Measurements from ENCODE around the gene S100A14. TPM values are rescaled to one million over a fixed set of nuclear protein-coding genes. Genes with fewer than 3 reads are reported as not detected.

S100A14 gene
- total and polyA plus RNA-seq, 7 donors = 0.22 to 0.48 (median 0.38) TPM; not detected in 3

DNA sequence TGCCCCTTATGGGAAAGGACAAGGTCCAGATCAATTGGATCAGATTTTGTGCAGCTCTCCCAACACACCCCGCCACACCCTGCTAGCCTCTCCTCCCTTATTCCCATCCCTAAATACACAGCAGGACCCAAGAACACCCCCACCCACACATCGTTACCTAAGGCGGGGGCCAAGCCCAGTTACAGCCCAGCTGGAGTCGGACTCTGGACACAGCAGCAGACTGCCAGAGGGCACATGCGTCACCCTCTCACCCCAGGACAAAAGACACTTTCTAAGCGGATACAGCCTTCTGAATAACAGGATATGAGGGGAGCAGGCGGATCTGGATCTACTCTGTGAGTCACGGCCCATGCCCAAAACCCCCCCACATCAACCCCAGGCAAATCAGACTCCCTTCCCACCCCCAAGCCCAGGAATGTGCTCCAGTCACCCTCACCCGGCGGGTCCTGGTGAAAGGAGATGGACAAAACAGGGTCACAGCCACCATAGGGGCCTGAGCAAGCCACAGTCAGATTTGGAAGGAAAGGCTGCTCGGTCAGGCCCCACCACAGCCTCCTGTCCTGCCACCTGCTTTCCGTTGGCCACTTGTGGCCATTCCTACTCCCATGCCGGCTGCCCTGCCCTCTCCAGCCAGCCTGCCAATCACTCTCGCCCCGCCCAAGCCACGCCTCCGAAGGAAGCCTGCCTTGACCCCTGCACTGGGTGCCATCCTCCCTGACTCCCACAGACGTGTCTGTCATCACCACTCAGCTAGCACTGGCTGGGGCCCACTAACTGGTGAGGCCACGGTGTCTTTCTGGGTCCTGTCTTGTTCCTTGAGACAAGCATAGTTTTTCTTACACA lies 7.2 kb downstream of the S100A14 start:
- Histone ChIP-seq H3K4me3 (peak overlapping the region; percentile 66), H3K27me3 (ENCODE audit: insufficient read depth in 3 of 3, low read length in 2 of 3) (no peaks in the 10 kb centered on the region), H3K27ac (peak overlapping the region; percentile 81), H3K4me1 (peaks cover 27% of the 10 kb centered on the region), H3K36me3 (ENCODE audit: insufficient read depth in 1 of 2, low read depth in 1 of 2) (peaks cover 0 to 29% of the 10 kb centered on the region in 2 donors), H3K9me3 (no peaks in the 10 kb centered on the region)
- ATAC-seq (peak; percentile 79 to 85 (median 82)), DNase-seq (peak; percentile 87 to 90)
- intact Hi-C loops (cut with DNase I) = no loop called here
- TF ChIP-seq, protein P1, sequence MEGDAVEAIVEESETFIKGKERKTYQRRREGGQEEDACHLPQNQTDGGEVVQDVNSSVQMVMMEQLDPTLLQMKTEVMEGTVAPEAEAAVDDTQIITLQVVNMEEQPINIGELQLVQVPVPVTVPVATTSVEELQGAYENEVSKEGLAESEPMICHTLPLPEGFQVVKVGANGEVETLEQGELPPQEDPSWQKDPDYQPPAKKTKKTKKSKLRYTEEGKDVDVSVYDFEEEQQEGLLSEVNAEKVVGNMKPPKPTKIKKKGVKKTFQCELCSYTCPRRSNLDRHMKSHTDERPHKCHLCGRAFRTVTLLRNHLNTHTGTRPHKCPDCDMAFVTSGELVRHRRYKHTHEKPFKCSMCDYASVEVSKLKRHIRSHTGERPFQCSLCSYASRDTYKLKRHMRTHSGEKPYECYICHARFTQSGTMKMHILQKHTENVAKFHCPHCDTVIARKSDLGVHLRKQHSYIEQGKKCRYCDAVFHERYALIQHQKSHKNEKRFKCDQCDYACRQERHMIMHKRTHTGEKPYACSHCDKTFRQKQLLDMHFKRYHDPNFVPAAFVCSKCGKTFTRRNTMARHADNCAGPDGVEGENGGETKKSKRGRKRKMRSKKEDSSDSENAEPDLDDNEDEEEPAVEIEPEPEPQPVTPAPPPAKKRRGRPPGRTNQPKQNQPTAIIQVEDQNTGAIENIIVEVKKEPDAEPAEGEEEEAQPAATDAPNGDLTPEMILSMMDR (IDR thresholded peaks at IDR 0.05) = no peak
- 30 to 48% (median 42%) methylated on average over 19 of the region's 19 CpGs for WGBS, 3 donors

DNA sequence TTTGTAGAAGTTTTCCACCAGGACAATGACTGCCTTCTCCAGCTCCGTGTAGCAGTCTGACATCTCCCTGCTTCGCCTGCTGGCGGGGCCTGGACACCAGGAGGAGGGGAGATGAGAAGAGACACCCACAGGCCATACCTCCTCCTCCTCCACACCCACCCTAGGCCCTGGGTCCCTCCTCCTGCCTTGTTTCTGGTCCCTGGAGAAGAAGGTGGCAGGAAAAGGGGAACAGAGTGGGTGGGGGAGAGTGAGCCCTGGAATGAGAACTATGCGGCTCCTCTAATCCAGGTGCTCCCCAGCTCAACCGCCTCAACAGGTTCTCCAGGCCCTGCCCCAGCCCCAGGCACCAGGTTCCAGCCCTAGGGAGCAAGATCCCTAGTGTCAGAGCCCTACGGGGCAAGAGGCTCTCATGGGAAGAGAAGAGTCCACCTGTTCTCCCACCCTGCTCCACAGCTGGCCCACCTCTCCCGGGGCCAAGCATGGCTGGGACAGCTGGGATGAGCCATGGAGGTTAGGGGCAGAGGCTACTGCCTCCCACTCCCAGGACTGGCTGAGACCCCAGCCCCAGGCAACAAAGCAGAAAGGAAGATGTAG lies 7.9 kb downstream of the S100A14 start:
- Histone ChIP-seq H3K9me3 (no peaks in the 10 kb centered on the region), H3K27ac (peak overlapping the region; percentile 81), H3K4me1 (peaks cover 23% of the 10 kb centered on the region), H3K27me3 (ENCODE audit: insufficient read depth in 3 of 3, low read length in 2 of 3) (no peaks in the 10 kb centered on the region), H3K36me3 (ENCODE audit: insufficient read depth in 1 of 2, low read depth in 1 of 2) (peaks cover 0 to 29% of the 10 kb centered on the region in 2 donors), H3K4me3 (peak overlapping the region; percentile 66)
- DNase-seq (no peak), ATAC-seq (no peak)
- WGBS, 3 donors = 56 to 72% (median 63%) methylated on average over 7 of the region's 7 CpGs
- intact Hi-C loops (cut with DNase I) = no loop called here
- TF ChIP-seq, protein P1 (IDR thresholded peaks at IDR 0.05) = no peak

DNA sequence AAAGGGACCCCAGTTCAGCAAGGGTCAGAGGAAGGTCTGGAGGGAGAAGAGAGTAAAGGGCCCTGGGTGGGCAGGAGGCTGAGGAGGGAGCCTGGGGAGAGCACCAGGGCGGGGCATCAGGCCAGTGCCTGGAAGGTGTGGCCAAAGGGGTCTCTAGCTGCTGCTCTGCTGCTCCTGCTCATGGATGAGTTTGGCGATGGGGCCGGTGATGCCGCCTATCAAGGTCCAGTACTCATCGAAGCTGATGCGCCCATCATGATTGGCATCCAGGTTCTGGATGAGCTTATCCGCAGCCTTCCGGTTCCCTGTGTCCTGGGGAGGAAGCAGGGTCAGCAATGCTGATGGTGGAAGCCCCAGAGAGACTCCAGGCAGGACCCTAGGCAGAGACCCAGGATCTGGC lies 8.7 kb downstream of the S100A14 start:
- no peaks in the 10 kb centered on the region for H3K27me3 ChIP-seq (ENCODE audit: insufficient read depth in 3 of 3, low read length in 2 of 3)
- peak overlapping the region; percentile 66 for H3K4me3 ChIP-seq
- no peak overlapping the region for H3K27ac ChIP-seq
- TF ChIP-seq, protein P1 (IDR thresholded peaks at IDR 0.05) = no peak
- 84 to 92% (median 87%) methylated on average over 8 of the region's 8 CpGs for WGBS, 3 donors
- H3K36me3 ChIP-seq (ENCODE audit: insufficient read depth in 1 of 2, low read depth in 1 of 2) = peaks cover 0 to 29% of the 10 kb centered on the region in 2 donors
- no peaks in the 10 kb centered on the region for H3K9me3 ChIP-seq
- intact Hi-C loops (cut with DNase I) = no loop called here
- peaks cover 22% of the 10 kb centered on the region for H3K4me1 ChIP-seq
- DNase-seq = no peak
- ATAC-seq = no peak

DNA sequence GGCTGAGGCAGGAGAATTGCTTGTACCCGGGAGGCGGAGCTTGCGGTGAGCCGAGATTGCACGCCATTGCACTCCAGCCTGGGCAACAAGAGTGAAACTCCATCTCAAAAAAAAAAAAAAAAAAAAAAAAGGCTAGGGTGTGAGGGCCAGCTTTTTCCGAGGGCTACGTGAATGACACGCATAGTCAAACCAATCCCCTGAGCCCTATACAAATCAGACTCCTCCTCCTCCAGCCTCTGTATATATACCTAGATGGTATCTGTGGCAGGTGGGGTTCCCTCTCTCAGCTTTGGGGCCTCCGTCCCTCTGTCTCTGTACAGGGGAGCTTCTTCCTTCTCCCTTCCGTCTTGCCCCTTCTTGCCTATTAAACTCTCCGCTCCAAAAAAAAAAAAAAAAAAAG lies 9.9 kb downstream of the S100A14 start:
- H3K27ac ChIP-seq = no peak overlapping the region
- TF ChIP-seq, protein P1 (IDR thresholded peaks at IDR 0.05) = no peak
- 90 to 96% (median 94%) methylated on average over 11 of the region's 11 CpGs for WGBS, 3 donors

More for the DNA sequence above, 9.9 kb downstream of the S100A14 start:
- Histone ChIP-seq H3K4me3 (no peak overlapping the region), H3K27me3 (ENCODE audit: insufficient read depth in 3 of 3, low read length in 2 of 3) (no peaks in the 10 kb centered on the region), H3K36me3 (ENCODE audit: insufficient read depth in 1 of 2, low read depth in 1 of 2) (peaks cover 0 to 29% of the 10 kb centered on the region in 2 donors), H3K4me1 (peaks cover 22% of the 10 kb centered on the region), H3K9me3 (no peaks in the 10 kb centered on the region)
- no peak for ATAC-seq
- no peak for DNase-seq
- intact Hi-C loops (cut with DNase I) = no loop called here
